HG02678 (cell line): ENCODE results near the gene RAP1A.

Source experiments
- ATAC-seq: cut with Tn5 transposase; IDR thresholded peaks from one replicate; pipeline ENCODE4 v1.9.1; 2021; ENCODE audit warnings: mild to moderate bottlenecking, moderate library complexity; ENCODE audit not compliant: unreplicated experiment

RAP1A gene

DNA sequence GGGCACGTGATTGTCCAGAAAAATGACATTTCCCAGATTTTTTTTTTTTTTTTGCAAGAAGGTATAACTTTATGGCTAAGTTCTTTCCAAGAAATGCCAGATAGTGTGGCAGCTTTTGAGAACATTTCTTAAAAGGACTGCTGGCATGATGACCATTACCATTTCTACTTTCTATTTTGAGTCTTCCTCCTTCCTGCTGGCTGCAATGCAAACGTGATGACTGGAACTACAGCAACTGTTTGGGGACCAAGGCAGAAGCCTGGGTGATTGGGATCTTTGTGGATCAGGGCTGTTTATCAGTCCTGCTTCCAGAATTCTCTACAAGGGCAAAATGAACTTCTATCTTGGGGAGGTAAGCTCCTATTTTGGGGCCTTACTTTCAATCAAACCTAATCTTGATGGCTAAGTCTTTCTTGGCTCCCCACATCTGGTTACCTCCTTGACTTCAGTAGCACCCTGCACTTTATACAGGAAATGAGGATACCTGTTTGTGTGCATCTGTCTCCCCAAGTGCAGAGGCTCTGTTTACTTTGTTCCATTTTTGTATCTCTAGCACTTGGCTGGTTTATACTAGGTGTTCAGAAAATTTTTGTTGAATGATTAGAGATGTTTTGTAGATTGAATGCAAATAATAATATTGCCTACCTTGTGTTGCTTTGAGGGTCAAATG lies 132.5 kb downstream of the RAP1A start:
- no peak for ATAC-seq

DNA sequence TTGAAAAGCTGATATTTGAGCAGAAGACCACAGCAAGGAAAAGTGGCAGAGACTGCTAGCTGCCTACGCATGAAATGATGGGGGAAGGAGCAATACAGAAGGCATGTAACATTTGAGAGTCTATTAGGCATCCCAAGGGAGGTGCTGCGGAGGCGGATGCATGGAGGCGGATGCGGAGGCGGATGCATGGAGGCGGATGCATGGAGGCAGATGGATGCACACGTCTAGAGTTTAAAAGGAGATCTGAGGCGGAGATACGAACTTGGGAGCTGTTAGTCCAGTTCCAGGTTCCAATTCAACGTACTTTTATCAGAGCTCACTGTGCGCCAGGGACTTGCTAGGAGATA lies 135.4 kb downstream of the RAP1A start:
- ATAC-seq: peak; percentile 2

DNA sequence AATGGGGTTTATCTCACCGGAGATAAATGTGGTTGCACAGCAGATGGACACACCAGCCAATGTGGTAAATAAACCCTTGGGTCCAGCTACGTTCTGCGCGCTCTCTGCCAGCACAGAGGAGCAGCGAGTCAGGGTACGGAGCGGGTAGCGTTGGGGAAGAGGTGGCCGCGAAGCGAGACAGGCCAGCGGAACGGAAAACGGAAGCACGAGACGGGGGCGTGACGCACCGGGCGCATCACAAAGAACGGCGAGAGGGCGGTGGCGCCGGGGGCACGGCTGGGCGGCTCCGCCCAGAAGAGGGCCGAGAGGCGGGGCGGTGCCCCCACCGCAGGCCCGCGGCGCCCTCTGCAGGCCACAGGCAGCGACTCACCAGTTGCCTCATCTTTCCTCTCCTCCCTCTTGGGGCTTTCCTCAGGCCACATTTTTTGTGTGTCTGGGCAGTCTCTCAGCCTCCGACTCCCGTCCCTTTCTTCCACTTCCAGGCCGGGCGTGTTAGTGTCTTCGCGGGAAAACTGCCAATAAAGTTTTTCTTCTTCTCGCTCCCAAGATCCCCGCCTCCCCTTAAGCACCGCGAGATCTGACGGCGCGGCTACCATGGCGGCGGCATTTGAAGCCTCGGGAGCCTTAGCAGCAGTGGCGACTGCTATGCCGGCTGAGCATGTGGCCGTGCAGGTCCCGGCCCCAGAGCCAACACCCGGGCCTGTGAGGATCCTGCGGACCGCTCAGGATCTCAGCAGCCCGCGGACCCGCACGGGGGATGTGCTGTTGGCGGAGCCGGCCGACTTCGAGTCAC lies 135.9 kb downstream of the RAP1A start, which contains the start of gene DDX20:
TSS of gene DDX20 (plus strand) at position 571 of the 793 bp plus-strand sequence. CDS start at position 595, 24 bp downstream.
- ATAC-seq: peak; percentile 91

DNA sequence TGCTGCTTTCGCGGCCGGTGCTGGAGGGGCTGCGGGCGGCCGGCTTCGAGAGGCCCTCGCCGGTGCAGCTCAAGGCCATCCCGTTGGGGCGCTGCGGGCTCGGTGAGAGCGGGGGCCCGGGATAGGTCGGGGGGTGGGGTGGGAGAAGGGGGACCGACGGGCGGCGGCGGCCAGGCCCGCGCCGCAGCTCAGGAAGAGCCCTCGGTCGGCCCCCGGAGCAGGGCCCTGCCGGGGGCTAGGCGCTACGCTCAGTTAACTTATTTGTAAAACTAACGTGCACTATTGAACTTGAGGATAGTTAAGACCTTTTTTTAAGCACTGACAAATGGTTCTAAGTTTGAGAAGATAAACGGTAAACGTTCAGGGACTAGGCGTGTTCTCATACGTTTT lies 136.5 kb downstream of the RAP1A start:
- ATAC-seq: no peak

DNA sequence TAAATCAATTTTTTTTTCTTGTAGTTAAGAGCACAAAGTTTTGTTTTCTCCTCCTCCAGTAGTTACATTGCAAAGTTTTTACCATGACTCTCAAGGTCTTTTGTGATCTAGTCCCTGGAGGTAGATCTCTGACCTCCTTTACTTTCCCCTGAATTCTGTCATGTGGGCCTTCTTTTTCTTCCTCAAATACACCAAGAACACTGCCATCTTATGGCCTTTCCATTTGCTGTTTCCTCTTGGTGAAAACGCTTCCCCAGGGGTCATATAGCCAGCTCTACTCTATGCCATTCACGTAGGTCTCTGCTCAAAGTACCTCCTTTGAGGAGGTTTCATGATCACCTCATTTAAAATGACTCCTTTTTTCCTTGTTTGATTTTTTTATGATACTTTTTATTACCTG lies 138.8 kb downstream of the RAP1A start:
- ATAC-seq: no peak

DNA sequence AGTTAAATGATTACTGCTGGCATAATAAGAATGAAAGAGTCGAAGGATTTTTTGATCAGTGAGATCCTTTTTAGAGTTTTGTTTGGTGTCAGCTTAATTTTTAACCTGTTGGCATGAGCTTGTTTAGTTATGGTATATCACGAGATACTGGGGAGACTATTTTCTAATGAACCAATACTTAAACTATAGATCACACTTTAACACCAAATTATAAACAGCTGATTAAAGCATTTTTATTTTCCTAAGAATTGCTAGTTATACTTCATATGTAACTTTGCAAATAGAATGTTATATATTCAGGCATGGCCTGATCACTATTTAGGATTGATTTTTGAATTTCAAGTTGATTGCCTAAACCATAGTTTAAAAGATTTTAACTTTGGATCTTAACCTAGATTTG lies 142.1 kb downstream of the RAP1A start:
- no peak for ATAC-seq

DNA sequence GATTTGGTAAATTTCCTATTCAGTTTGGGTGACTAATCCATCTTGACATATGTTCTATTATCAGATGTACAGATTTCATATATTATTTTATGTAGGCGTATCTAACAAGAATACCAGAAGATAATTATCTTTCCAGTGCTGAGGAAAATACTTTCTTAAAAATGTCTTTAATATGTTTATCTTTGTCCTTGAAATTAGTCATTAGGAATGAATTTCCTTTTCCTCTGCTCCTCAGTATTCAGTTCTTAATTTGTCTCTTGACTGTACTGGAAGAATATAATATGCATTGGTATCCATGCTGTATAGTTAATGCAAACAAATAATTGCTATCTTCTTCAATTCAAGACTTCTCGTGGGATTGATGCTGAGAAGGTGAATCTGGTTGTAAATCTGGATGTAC lies 142.7 kb downstream of the RAP1A start:
- ATAC-seq: no peak
